HL-60 (cell line): Measurements from ENCODE around the gene ETF1.

ENCODE experiments used
- DNase-seq, 2 experiments: peaks; one replicate each; pipeline ENCODE4 v3.0.0-alpha.2; 2010 to 2020; ENCODE audit warnings: low read depth in 1 of 2, low spot score in 1 of 2
- H3K27ac ChIP-seq: fragments of 250-450 bp; sonication (Bioruptor Pico); replicated peaks from 2 replicates; pipeline ENCODE4 v1.5.1; 2020; ENCODE audit warnings: mild to moderate bottlenecking, moderate library complexity
- H3K27me3 ChIP-seq: fragments of 250-450 bp; sonication (Bioruptor Pico); 2 replicates; pipeline ENCODE4 v1.5.1; 2021; ENCODE audit warnings: mild to moderate bottlenecking, moderate library complexity; ENCODE audit not compliant: insufficient read depth, poor library complexity, severe bottlenecking
- H3K4me3 ChIP-seq: replicated peaks from 2 replicates; pipeline ENCODE4 v1.5.1; 2011; ENCODE audit warnings: mild to moderate bottlenecking, control low read depth, low read length; ENCODE audit not compliant: insufficient read depth
- GABPA ChIP-seq: IDR thresholded peaks from 2 replicates; pipeline ENCODE4 v1.6.1; 2012; ENCODE audit warnings: low read depth
- POLR2AphosphoS5 ChIP-seq: IDR thresholded peaks from 2 replicates; pipeline ENCODE4 v1.6.1; 2012; ENCODE audit warnings: low read depth
- REST ChIP-seq: IDR thresholded peaks from 2 replicates; pipeline ENCODE4 v1.6.1; 2012; ENCODE audit warnings: low read depth; ENCODE audit not compliant: insufficient replicate concordance
- SPI1 ChIP-seq: IDR thresholded peaks from 2 replicates; pipeline ENCODE4 v1.6.1; 2012; ENCODE audit warnings: low read depth, mild to moderate bottlenecking, borderline replicate concordance
- TF ChIP-seq, protein P1 (sequence below): IDR thresholded peaks from one replicate; pipeline ENCODE4 v1.5.1; 2011; ENCODE audit warnings: low read length, control low read depth, inconsistent platforms; ENCODE audit not compliant: insufficient read depth

The ETF1 gene

DNA sequence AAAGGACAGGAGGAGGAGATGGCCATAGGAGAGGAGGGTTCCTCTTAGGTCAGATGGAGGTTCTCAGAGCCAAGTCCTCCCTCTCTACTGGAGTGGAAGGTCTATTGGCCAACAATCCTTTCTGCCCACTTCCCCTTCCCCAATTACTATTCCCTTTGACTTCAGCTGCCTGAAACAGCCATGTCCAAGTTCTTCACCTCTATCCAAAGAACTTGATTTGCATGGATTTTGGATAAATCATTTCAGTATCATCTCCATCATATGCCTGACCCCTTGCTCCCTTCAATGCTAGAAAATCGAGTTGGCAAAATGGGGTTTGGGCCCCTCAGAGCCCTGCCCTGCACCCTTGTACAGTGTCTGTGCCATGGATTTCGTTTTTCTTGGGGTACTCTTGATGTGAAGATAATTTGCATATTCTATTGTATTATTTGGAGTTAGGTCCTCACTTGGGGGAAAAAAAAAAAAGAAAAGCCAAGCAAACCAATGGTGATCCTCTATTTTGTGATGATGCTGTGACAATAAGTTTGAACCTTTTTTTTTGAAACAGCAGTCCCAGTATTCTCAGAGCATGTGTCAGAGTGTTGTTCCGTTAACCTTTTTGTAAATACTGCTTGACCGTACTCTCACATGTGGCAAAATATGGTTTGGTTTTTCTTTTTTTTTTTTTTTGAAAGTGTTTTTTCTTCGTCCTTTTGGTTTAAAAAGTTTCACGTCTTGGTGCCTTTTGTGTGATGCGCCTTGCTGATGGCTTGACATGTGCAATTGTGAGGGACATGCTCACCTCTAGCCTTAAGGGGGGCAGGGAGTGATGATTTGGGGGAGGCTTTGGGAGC lies 74.7 kb downstream of the ETF1 start:
- DNase-seq, result peak in 1 of 2 experiments; percentile 27
- no peak overlapping the region for H3K4me3 ChIP-seq
- no peaks in the 10 kb centered on the region for H3K27me3 ChIP-seq
- TF ChIP-seq POLR2AphosphoS5, result no peak
- TF ChIP-seq SPI1, result peak; percentile 52; the same call in 1 of the 2 replicates
- H3K27ac ChIP-seq, result no peak overlapping the region

GRCh38 chr5:138467711-138468132 lies 75.3 kb downstream of the ETF1 start:
- DNase-seq, result no peak
- Histone ChIP-seq H3K27ac (no peak overlapping the region), H3K27me3 (no peaks in the 10 kb centered on the region), H3K4me3 (no peak overlapping the region)
- TF ChIP-seq POLR2AphosphoS5 (no peak), SPI1 (no peak), GABPA (no peak), REST (no peak)
- TF ChIP-seq, protein P1, sequence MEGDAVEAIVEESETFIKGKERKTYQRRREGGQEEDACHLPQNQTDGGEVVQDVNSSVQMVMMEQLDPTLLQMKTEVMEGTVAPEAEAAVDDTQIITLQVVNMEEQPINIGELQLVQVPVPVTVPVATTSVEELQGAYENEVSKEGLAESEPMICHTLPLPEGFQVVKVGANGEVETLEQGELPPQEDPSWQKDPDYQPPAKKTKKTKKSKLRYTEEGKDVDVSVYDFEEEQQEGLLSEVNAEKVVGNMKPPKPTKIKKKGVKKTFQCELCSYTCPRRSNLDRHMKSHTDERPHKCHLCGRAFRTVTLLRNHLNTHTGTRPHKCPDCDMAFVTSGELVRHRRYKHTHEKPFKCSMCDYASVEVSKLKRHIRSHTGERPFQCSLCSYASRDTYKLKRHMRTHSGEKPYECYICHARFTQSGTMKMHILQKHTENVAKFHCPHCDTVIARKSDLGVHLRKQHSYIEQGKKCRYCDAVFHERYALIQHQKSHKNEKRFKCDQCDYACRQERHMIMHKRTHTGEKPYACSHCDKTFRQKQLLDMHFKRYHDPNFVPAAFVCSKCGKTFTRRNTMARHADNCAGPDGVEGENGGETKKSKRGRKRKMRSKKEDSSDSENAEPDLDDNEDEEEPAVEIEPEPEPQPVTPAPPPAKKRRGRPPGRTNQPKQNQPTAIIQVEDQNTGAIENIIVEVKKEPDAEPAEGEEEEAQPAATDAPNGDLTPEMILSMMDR, result no peak

DNA sequence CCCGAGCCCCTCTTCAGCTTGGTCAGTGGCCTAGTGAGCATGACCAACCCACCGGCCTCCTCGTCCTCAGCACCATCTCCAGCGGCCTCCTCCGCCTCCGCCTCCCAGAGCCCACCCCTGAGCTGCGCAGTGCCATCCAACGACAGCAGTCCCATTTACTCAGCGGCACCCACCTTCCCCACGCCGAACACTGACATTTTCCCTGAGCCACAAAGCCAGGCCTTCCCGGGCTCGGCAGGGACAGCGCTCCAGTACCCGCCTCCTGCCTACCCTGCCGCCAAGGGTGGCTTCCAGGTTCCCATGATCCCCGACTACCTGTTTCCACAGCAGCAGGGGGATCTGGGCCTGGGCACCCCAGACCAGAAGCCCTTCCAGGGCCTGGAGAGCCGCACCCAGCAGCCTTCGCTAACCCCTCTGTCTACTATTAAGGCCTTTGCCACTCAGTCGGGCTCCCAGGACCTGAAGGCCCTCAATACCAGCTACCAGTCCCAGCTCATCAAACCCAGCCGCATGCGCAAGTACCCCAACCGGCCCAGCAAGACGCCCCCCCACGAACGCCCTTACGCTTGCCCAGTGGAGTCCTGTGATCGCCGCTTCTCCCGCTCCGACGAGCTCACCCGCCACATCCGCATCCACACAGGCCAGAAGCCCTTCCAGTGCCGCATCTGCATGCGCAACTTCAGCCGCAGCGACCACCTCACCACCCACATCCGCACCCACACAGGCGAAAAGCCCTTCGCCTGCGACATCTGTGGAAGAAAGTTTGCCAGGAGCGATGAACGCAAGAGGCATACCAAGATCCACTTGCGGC lies 75.9 kb downstream of the ETF1 start:
- no peak for DNase-seq
- TF ChIP-seq REST (no peak), GABPA (no peak), POLR2AphosphoS5 (no peak), SPI1 (no peak)
- TF ChIP-seq, protein P1, result no peak
- Histone ChIP-seq H3K27ac (no peak overlapping the region), H3K4me3 (no peak overlapping the region), H3K27me3 (no peaks in the 10 kb centered on the region)
